Cardiac septum (tissue), 1 donor: ENCODE results near the gene WDR86. TPM values are rescaled to one million over a fixed set of nuclear protein-coding genes. Genes with fewer than 3 reads are reported as not detected.

Source experiments
- DNase-seq: peaks from one replicate; pipeline ENCODE4 v3.0.0-alpha.2; 2020; ENCODE audit warnings: low spot score
- intact Hi-C: fragments of 100-400 bp; cut with DNase I; formaldehyde crosslinking; loops from one replicate; pipeline ENCODE4 v1.14.0; 2022
- long read RNA-seq: library from polyadenylated mRNA; unstranded; transcript quantifications from one replicate; pipeline ENCODE4 v2.0.0, GENCODE V29; 2021
- total RNA-seq: library from RNA; stranded (reverse); fragmentation: NEBNext Ultra II Directional; extraction: Animal tissue kit (Norgen Biotek cat#: 25700); gene quantifications from one replicate; pipeline ENCODE4 v1.2.1, GENCODE V29; 2021
- donor health status: DM: no; HTN: no; CAD: no.

Gene WDR86
- total RNA-seq: not detected
- long read RNA-seq: 0 reads

GRCh38 chr7:151409667-151410404 lies at the start of gene WDR86:
TSS of gene WDR86 (minus strand) at chr7:151410038. CDS start at chr7:151409589, 449 bp downstream.
- intact Hi-C loops: no loop called here
- no peak for DNase-seq

DNA sequence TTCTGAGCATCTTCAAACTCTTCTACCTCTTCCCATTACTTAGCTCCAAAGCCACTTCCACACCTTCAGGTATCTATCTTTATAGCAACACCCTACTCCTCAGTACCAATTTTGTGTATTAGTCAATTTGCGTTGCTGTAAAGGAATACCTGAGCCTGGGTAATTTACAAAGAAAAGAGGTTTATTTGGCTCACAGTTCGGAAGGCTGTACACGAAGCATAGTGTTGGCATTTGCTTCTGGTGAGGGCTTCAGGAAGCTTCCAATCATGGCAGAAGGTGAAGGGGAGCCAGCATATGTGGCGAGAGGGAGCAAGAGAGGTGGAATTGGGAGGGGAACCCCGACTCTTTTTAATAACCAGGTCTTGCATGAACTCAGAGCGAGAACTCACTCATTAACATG lies 47.7 kb upstream of the WDR86 start:
- peak; percentile 9 for DNase-seq

DNA sequence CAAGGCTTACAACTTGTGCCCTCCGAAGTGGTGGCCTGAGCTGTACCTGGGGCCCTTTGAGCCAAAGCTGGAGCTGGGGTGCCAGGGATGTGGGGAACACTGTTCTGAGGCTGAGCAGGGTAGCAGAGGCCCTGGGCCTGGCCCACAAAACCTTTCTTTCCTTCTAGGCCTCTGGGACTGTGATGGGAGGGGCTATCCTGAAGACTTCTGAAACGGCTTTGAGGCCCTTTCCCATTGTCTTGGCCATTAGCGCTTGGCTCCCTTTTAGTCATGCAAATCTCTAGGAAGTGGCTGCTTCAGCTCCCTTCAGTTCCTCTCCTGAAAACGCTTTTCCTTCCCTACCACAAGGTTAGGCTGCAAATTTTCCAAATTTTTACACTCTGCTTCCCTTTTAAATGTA lies 46.9 kb upstream of the WDR86 start:
- peak; percentile 53 for DNase-seq
- intact Hi-C loops: loop anchor here (5.0 kb wide), 1 partner anchor 139 kb away; no protein-coding TSS in a partner anchor

More for the DNA sequence above, 47.7 kb upstream of the WDR86 start:
- intact Hi-C loops: loop anchor here (5.0 kb wide), 1 partner anchor 140 kb away; no protein-coding TSS in a partner anchor

GRCh38 chr7:151456276-151456675 lies 46.4 kb upstream of the WDR86 start:
- intact Hi-C loops: loop anchor here (5.0 kb wide), 1 partner anchor 139 kb away; no protein-coding TSS in a partner anchor
- peak; percentile 61 for DNase-seq

GRCh38 chr7:151455690-151456089 lies 45.9 kb upstream of the WDR86 start:
- DNase-seq: peak; percentile 24
- intact Hi-C loops: loop anchor here (5.0 kb wide), 1 partner anchor 138 kb away; no protein-coding TSS in a partner anchor

DNA sequence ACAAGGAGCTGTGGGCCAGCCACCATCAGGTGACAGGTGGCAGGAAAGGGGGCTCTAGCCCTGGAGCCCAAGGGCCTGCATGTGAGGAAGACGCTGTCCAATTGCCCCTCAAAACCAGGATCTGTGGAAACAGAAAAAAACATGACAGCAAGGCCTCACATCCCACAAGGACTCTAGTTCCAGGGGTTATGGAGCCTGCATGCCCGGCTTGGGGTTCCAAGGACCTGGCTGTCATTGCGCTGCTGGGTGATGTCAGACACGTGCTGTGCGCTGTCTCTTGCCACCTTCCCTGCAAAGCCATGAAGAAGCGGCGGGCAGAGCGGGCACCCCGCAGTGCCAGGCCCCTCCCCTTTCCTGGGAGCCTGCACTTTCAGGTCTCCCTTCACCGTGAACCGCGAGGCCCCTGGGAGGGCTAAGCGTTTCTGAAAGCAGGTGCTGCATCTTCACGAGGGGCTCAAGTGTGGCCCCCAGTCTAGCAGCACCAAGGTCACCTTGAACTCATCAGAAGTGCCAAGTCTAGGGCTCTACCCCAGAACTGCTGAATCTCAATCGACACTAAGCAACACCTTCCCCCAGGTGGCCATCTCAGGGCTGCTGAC lies 45.2 kb upstream of the WDR86 start:
- DNase-seq: peak; percentile 58
- intact Hi-C loops: loop anchor here (5.0 kb wide), 1 partner anchor 138 kb away; no protein-coding TSS in a partner anchor

- intact Hi-C loops: no loop called here
- peak; percentile 66 for DNase-seq
These were observed 44.5 kb upstream of the WDR86 start for GRCh38 chr7:151454305-151454704.

GRCh38 chr7:151453326-151453791 lies 43.5 kb upstream of the WDR86 start:
- DNase-seq: peak; percentile 65

GRCh38 chr7:151452680-151453325 lies 43.0 kb upstream of the WDR86 start:
- intact Hi-C loops: no loop called here
- peak; percentile 22 for DNase-seq

More at GRCh38 chr7:151453326-151453791, 43.5 kb upstream of the WDR86 start:
- intact Hi-C loops: no loop called here

GRCh38 chr7:151451626-151452571 lies 42.1 kb upstream of the WDR86 start:
- peak; percentile 70 for DNase-seq
- intact Hi-C loops: no loop called here

DNA sequence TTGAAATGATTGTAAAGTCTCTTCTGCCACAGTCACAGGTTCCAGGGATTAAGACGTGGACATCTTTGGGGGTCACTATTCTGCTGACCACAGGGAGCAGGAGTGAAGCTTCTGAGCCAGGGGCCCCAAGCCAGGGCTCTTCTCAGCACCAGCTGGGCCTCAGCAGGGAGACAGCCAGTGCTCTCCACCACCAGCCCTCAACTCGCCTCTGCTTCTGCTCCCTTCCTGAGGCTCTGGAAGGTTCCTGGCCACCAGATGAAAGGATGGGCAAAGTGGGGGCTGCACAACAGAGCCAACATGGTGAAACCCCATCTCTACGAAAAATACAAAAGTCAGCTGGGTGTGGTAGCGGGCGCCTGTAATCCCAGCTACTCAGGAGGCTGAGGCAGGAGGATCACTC lies 41.3 kb upstream of the WDR86 start:
- peak; percentile 51 for DNase-seq
- intact Hi-C loops: no loop called here

GRCh38 chr7:151449990-151450389 lies 40.2 kb upstream of the WDR86 start:
- peak; percentile 3 for DNase-seq
- intact Hi-C loops: no loop called here

GRCh38 chr7:151448261-151449252 lies 38.7 kb upstream of the WDR86 start:
- intact Hi-C loops: loop anchor here (1.0 kb wide), 1 partner anchor 80 kb away; no protein-coding TSS in a partner anchor

GRCh38 chr7:151447901-151448260 lies 38.0 kb upstream of the WDR86 start:
- DNase-seq: no peak
- intact Hi-C loops: loop anchor here (1.0 kb wide), 1 partner anchor 80 kb away; no protein-coding TSS in a partner anchor

More at GRCh38 chr7:151448261-151449252, 38.7 kb upstream of the WDR86 start:
- peak; percentile 86 for DNase-seq

DNA sequence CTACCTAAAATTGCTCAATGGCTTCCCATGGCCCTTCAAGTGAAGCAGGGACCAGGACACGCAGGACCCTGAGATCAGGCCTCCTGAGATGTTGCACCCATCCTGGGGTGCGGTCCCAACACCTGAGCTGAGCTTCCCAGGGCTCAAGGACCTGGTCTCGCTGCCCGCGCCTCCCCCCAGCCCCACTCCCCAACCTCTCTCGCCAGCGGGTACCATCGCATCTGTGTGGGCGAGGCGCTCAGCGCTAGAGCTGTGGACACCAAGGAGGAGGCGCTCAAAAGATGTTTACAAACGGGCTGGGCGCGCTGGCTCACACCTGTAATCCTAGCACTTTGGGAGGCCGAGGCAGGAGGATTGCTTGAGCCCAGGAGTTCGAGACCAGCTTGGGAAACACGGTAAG lies 37.5 kb upstream of the WDR86 start:
- intact Hi-C loops: no loop called here
- DNase-seq: no peak

GRCh38 chr7:151446412-151446811 lies 36.6 kb upstream of the WDR86 start:
- intact Hi-C loops: no loop called here
- DNase-seq: no peak

DNA sequence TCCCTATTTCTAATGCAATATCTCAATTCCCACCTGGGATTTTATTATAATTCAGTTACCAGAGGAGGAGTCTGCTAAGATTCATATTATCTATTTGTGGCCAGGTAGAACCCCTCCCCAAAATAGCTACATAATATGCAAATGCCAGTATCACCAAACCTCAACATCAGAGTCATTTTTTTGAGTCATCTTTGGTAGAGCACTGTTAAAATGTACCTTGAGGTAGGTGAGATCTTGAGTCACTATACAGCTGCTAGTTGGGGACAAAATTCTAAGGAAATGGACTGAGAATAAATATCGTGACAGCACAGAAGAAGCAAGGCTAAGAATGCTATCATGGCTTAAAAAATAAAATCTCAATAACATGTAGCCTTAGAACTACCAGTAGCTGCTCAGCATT lies 34.8 kb upstream of the WDR86 start:
- no peak for DNase-seq
- intact Hi-C loops: no loop called here
